Rectal smooth muscle tissue (tissue), 1 donor: ENCODE data around the gene DZANK1.
"Not testable (repeated sequence)": the region's sequence is repeated elsewhere in the genome, so short reads cannot be mapped to it uniquely, and the experiment has no call there.

ENCODE experiments used
- H3K27ac ChIP-seq: one replicate; pipeline ENCODE4 v1.7.0; 2013; ENCODE audit warnings: low read depth, low read length, inconsistent platforms
- H3K27me3 ChIP-seq: one replicate; pipeline ENCODE4 v1.7.0; 2013; ENCODE audit warnings: low read length; ENCODE audit not compliant: control insufficient read depth, insufficient read depth
- H3K36me3 ChIP-seq: one replicate; pipeline ENCODE4 v1.7.0; 2013; ENCODE audit warnings: low read length; ENCODE audit not compliant: control insufficient read depth, insufficient read depth
- H3K4me1 ChIP-seq: one replicate; pipeline ENCODE4 v1.7.0; 2013; ENCODE audit warnings: low read length; ENCODE audit not compliant: control insufficient read depth, insufficient read depth
- H3K4me3 ChIP-seq: one replicate; pipeline ENCODE4 v1.7.0; 2013; ENCODE audit warnings: low read length
- H3K9ac ChIP-seq: one replicate; pipeline ENCODE4 v1.7.0; 2013; ENCODE audit warnings: low read length

DZANK1 gene

DNA sequence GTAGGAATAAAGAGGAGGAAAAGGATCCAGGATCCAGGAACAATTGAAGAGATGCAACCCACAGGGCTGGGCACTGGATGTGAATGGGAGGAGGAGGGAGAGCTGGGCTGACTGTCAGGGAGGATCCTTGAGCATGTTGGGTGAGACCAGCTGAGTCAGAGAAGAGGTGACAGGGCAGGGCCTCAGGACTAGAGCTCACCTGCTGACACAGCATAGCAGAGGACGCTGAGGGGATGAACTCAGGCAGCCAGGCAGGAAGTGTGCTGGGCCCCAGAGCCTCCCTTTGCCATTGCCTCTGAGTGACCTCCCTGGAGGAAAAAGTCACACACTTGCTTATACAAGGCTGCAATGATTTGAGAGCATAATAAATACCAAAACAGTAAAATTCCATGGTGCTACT is 106.2 kb downstream of the DZANK1 start:
- no peaks in the 10 kb centered on the region for H3K36me3 ChIP-seq
- no peaks in the 10 kb centered on the region for H3K4me1 ChIP-seq
- no peak overlapping the region for H3K4me3 ChIP-seq
- no peaks in the 10 kb centered on the region for H3K27me3 ChIP-seq
- H3K27ac ChIP-seq: no peak overlapping the region
- H3K9ac ChIP-seq: no peak overlapping the region

- H3K4me1 ChIP-seq: no peaks in the 10 kb centered on the region
- no peaks in the 10 kb centered on the region for H3K36me3 ChIP-seq
- no peak overlapping the region for H3K4me3 ChIP-seq
- H3K27me3 ChIP-seq: no peaks in the 10 kb centered on the region
- no peak overlapping the region for H3K27ac ChIP-seq
- no peak overlapping the region for H3K9ac ChIP-seq
These were observed 107.0 kb downstream of the DZANK1 start for GRCh38 chr20:18359854-18360253.

GRCh38 chr20:18349749-18350148 is 117.1 kb downstream of the DZANK1 start:
- not testable (repeated sequence) for H3K9ac ChIP-seq

More at GRCh38 chr20:18349749-18350148, 117.1 kb downstream of the DZANK1 start:
- H3K4me3 ChIP-seq, H3K27ac ChIP-seq, H3K36me3 ChIP-seq, H3K4me1 ChIP-seq, H3K27me3 ChIP-seq: not testable (repeated sequence)
